HG02973 (cell line): ENCODE results near the gene PSAP.

Experiments used
- ATAC-seq: cut with Tn5 transposase; IDR thresholded peaks from one replicate; pipeline ENCODE4 v1.9.1; 2021; ENCODE audit warnings: moderate library complexity; ENCODE audit not compliant: unreplicated experiment

Gene PSAP

GRCh38 chr10:71789871-71790270 lies 61.2 kb downstream of the PSAP start:
- ATAC-seq, result no peak

GRCh38 chr10:71788954-71789353 lies 62.1 kb downstream of the PSAP start:
- no peak for ATAC-seq

- ATAC-seq, result no peak
These were observed 66.3 kb downstream of the PSAP start for GRCh38 chr10:71784679-71785272.

- no peak for ATAC-seq
These were observed 67.0 kb downstream of the PSAP start for GRCh38 chr10:71783917-71784678.

- ATAC-seq, result no peak
These were observed 68.0 kb downstream of the PSAP start for GRCh38 chr10:71782917-71783490.

GRCh38 chr10:71782221-71782916 lies 68.7 kb downstream of the PSAP start:
- no peak for ATAC-seq

- ATAC-seq, result no peak
These were observed 70.3 kb downstream of the PSAP start for GRCh38 chr10:71780719-71781118.

- ATAC-seq, result no peak
These were observed 70.9 kb downstream of the PSAP start for GRCh38 chr10:71780156-71780555.

GRCh38 chr10:71779641-71780040 lies 71.4 kb downstream of the PSAP start:
- no peak for ATAC-seq

- no peak for ATAC-seq
These were observed 72.8 kb downstream of the PSAP start for GRCh38 chr10:71778071-71778825.

- no peak for ATAC-seq
These were observed 73.7 kb downstream of the PSAP start for GRCh38 chr10:71777213-71777985.

- no peak for ATAC-seq
These were observed 74.5 kb downstream of the PSAP start for GRCh38 chr10:71776481-71776925.

GRCh38 chr10:71774916-71775702 lies 75.9 kb downstream of the PSAP start:
- ATAC-seq, result no peak

GRCh38 chr10:71773221-71773971 lies 77.7 kb downstream of the PSAP start, which contains the start of gene VSIR:
Gene VSIR (minus strand): TSS chr10:71773520. CDS start chr10:71773439, 81 bp downstream.
- ATAC-seq, result peak; percentile 39

- ATAC-seq, result no peak
These were observed 78.2 kb downstream of the PSAP start for GRCh38 chr10:71772832-71773220.

- ATAC-seq, result no peak
These were observed 79.0 kb downstream of the PSAP start for GRCh38 chr10:71771821-71772617.

- ATAC-seq, result no peak
These were observed 79.8 kb downstream of the PSAP start for GRCh38 chr10:71771204-71771603.

- no peak for ATAC-seq
These were observed 80.3 kb downstream of the PSAP start for GRCh38 chr10:71770789-71771188.
